Stomach (tissue), 4 donors: ENCODE results near the gene UNC119B.

Source experiments
- CTCF ChIP-seq, 7 experiments: fragments of 450-650 bp in 4 of 7; fragments of 200-600 bp in 3 of 7; sonication (generic) in 3 of 7; IDR thresholded peaks; one replicate each; pipeline ENCODE4 v1.5.1; 2016 to 2019; ENCODE audit warnings: antibody characterized with exemption in 7 of 7, control low read depth in 2 of 7, mild to moderate bottlenecking in 1 of 7
- EP300 ChIP-seq: sonication (generic); formaldehyde crosslinking; IDR thresholded peaks from one replicate; pipeline ENCODE4 v1.6.1; 2017; ENCODE audit warnings: antibody characterized with exemption
- POLR2AphosphoS5 ChIP-seq, 3 donors: sonication (generic); formaldehyde crosslinking; IDR thresholded peaks; one replicate each; pipeline ENCODE4 v1.6.1; 2016; ENCODE audit warnings: antibody characterized with exemption in 3 of 3

DNA sequence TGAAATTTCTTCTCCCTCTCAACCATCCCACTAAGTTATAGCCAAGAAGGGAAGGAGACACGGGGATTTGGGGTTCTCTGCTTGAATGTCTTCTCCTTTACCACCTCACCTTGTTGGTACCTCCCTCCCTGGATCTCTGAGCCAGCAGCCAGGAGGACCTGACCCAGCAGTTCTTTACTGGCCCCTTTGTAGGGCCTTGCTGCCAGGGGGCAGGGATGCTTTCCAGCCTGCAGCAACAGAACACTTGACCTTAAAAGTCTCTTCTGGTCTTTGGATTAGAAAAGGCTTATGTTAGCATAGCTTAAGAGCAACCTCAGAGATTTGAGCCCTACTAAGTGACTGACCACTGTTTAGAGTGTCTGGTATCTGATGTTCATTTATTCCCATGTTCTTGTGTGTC, 12.9 kb upstream of the UNC119B start:
- TF ChIP-seq CTCF (IDR thresholded peaks at IDR 0.05) (no peak), POLR2AphosphoS5 (IDR thresholded peaks at IDR 0.05) (no peak), EP300 (no peak)
